ENCODE data around the gene MYOM3. TPM values are rescaled to one million over a fixed set of nuclear protein-coding genes. Genes with fewer than 3 reads are reported as not detected.

MYOM3 gene
- total RNA-seq, 2 donors from 2014 or later, result 0.83 to 1.2 TPM

DNA sequence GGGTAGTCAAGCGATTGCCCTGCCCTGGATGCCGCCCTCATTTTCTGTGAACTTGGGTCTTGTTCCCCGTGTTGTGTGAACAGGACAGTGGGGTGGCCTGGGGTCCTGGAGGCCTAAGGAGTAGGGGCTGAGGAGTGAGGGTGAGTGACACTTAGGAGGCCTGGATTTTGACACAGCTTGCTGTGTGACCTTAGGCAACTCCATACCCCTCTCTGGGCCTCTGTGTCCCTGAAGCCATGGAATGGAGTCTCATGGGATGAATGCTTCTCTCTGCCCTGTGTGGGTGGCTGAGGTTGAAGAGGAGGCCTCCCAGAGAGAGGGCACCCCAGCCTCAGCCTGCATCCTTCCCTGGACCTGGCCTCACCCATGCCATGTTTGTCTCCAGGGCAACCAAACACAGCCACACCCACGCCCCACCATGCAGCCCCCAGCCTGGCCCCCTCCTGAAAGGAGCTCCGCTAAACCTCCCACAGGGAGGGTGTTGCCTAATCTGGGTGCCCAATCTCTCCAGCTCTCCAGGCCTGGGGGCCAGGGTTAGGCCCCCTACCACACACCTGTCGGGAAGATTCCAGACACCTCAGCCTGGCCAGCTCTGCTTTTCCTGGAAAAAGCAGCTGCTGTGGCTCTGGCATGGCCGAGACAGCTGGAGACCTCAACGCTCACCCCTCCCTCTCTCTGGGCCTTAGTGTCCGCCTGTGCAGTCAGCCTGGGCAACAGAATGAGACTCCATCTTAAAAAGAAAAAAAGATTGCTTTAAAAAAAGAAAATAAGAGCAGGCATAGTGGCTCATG lies 9.9 kb downstream of the MYOM3 start:
- intact Hi-C loops (cut with DNase I), result no loop called here

DNA sequence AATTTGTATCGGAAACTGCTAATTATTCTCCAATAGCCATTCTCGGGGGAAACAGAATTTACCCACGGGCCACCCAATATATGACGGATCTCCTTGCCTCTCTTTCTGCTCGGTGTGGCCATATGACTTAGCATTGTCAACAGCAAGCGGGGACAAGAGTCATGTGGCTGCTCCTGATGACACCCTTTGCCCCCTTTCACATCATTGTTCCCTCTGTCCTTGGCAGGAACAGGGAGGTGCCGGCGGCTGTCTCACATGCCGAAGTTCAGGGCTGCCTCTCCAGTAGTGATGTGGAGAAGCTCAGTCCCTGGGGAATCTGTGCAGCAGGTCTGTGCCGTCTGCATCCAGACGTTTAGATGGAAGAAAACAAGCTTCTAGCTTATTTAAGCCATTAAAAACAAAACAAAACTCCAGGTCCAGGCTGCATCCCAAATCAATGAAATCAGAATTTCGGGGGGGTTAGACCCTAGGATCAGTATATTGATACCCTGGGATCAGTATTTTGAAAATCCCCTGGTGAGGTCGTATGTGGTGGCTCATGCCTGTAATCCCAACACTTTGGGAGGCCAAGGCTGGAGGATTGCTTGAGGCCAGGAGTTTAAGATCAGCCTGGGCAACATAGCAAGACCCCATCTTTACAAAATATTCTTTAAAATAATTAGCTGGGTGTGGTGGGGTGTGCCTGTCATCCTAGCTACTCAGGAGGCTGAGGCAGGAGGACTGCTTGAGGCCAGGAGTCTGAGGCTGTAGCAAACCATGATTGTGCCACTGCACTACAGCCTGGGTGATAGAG lies 10.8 kb downstream of the MYOM3 start:
- intact Hi-C loops (cut with DNase I), result no loop called here
- DNase-seq (ENCODE audit: low spot score), result no peak

More for the DNA sequence above, 9.9 kb downstream of the MYOM3 start:
- no peak for DNase-seq (ENCODE audit: low spot score)

DNA sequence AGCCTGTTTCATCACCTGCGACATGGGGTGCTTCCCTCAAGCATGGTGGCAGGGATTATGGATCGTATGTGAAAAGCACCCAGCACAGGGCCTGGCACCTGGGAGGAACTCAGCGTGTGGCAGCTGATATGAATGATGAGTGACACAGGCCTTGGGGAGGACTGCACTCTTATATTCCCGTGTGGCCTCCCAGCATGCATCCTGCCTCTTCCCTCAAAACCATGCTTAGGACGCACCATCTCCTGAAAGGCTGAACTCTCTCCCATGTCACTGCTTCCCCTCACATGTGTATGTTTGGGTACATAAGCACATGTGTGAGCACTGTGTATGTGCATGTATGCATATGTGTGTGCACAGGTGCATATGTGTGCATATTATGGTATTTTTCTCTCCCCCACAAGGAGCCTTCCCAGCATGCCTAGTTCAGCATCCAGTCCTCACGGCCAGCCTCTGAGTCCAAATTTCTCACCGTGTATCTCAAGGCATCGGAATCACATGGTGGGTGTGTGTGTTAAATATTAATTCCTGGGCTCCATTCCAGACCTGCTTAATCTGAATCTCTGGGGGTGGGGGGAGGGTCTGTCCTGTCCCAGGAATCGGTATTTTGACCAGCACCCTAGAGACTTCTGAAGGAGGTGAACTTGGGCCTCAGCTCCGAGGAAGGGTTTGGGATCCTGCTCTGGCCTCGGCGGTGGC lies 12.8 kb downstream of the MYOM3 start:
- DNase-seq (ENCODE audit: low spot score), result no peak
- intact Hi-C loops (cut with DNase I), result no loop called here

DNA sequence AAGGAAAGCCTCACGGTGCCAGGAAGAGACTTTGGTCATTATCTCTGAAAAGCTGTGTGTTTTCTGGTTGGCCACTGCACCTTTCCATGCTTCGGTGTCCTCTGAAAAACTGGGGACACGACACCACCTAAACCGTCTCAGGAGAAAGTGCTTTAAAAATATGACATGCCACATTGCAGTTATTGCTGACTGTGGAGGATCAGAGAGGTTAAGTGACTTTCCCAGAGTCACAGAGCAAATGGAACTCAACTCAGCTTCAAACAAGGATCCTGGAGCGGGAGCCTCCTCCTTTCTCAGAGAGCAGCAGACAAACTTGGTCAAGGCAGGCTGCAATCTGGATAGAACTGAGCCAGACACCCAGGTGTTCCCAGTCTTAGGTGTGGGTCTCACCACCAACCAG lies 13.8 kb downstream of the MYOM3 start:
- no peak for DNase-seq (ENCODE audit: low spot score)
- intact Hi-C loops (cut with DNase I), result no loop called here

DNA sequence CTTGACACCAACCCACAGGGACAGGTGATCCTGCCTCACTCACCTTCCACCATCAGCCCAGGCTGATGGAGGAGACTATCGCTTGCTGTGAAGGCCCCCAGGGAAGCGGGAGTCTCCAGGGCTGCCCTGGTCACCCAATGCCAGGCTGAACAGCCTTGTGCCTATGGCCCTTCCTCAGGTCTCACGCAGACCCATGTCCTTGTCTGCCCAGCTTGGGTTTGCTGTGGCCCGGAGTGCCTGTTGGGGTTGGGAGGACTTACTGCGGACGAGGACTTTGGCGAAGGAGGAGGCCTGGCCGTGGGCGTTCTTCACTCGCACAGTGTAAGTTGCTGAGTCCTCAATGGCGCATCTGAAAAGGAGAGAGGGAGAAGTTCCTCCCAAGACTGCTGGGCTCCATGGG lies 14.3 kb downstream of the MYOM3 start:
- intact Hi-C loops (cut with DNase I), result no loop called here
- no peak for DNase-seq (ENCODE audit: low spot score)

DNA sequence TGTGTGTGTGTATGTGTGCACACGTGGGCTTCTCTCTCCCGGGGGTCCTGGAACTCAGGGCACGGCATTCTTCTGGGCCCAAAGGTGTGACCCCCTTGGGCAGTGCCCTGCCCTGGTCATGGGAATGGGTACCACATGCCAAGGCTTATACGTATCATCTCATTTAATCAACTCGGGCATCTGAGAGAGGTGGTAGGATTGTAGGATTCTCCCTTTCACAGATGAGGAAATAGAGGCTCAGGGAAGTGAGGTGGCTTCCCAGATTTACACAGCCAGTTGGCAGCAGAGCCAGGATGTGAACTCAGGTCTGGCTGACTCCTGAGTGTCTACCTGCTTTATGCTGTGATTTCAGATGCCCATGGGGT lies 15.2 kb downstream of the MYOM3 start:
- intact Hi-C loops (cut with DNase I), result no loop called here
- DNase-seq (ENCODE audit: low spot score), result no peak

DNA sequence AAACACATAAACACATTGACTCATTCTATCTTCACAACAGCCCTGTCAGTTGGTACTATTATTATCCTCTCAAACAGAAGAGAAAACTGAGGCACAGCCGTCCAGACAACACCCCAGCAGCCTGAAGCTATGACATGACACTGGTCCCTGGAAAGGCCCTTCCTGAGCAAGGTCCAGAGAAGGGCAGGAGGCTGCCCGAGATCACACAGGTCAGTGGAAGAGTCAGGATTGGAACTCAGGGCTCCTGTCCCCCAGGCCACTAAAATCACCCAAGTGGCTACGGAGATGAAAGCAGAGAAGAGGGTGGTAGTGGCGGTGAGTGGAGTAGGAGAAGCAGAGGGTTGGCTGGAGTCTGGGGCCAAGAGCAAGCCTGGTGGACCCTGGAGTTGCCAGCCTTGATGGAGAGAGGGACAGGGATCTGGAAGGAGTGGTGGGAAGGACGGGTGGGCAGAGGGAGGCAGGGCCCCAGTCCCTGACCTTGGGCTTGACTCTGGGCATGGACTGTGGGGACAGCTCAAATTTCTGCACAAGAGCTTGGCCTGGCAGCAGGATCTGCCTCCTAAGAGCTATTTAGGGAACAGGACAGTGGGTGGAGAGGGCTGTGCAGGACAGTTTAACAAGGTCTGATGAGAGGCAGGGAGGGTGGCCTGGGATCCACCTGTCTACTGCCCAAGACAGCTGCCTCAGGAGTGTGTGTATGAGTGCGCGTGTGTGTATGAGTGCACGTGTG lies 15.8 kb downstream of the MYOM3 start:
- no peak for DNase-seq (ENCODE audit: low spot score)
- intact Hi-C loops (cut with DNase I), result no loop called here

DNA sequence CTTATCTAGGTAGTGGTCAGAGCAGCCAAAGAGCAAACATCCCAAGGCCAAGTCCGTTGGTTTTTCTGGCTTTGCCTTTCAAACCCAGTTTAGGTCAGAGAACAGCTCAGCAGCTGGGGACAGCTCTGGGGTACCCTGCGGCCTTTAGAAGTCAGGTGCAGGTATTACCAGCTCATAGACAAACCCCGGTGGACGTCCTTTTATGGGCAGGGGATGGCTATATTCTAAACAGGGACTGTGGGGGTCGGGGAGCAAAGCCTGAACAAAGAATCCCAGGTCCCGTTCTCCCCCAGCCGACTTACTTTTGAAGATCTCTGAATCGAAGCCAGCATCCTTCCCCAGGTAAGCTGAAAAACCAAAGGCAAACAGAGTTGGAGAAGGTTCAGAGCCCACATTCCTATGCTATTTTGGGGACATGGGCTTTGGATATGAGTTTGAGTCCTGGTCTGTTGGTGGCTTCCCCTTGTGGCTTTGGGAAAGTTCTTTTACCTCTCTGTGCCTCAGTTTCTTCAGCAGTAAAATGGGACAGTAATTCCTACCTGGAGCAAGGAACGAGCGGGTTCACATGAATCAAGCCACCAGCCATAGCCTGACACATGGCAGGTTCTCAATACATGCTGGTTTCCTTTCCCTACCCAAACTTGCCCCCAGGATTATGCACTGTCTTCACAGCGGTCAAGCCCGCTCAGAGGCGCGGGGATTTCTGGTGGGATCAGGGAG lies 16.6 kb downstream of the MYOM3 start:
- no peak for DNase-seq (ENCODE audit: low spot score)
- intact Hi-C loops (cut with DNase I), result no loop called here

DNA sequence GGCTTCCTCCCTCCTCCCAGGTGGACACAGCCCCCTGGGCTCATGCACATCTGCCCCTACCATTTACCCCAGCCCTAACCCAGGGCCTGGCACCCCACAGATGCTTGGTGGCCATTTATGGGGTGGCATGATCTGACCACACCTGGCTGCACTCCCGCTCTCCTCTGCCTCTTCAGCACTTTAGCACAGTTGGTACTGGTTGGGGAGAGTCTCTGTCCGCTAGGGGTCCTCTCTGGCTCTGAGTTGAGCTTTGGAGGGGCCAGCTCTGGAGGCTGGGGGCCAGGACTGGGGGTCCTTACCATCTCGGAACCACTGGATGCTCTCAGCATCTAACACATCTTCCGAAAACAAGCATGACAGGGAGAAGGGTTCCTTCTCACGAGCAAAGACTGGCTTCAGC lies 17.4 kb downstream of the MYOM3 start:
- intact Hi-C loops (cut with DNase I), result no loop called here
- no peak for DNase-seq (ENCODE audit: low spot score)

DNA sequence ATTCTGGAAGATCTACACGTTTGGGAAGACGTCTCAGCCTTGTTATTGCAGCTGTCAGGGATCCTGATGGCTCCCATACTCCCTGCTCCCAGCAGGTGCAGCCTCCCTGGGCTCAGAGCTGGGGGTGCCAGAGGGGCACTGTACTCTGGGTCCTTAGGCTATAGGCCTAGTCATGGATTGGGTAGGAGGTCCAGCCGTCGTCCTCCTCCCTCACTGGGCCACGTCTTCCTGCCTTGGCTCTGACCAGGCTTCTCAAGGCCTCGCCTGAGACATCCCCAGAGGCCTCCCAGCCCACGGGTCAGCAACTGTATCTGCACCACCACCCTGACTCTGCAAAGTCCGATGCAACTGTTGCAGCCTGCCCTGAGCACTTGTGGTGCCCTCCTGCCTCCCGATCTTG lies 18.2 kb downstream of the MYOM3 start:
- DNase-seq (ENCODE audit: low spot score), result no peak
- intact Hi-C loops (cut with DNase I), result no loop called here

DNA sequence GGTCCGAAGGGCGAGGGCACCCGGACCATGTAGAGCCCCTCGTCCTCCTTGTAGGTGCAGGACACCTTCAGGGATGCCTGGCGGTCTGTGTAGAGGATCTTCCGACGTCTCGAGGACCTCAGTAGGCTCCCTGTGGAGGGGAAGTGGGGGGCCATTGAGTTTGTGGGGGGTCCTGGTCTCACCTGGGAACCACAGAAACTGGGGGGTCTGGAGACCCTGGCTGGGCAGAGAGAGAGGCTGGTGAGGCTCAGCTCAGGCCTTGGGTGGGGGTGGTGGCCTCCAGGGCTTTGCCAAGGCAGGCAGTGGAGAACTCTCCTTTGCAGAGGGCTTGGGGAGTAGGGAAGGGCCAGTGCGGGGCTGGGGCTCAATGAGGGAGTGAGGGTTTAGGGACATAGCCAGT lies 19.0 kb downstream of the MYOM3 start:
- DNase-seq (ENCODE audit: low spot score), result no peak
- intact Hi-C loops (cut with DNase I), result no loop called here

DNA sequence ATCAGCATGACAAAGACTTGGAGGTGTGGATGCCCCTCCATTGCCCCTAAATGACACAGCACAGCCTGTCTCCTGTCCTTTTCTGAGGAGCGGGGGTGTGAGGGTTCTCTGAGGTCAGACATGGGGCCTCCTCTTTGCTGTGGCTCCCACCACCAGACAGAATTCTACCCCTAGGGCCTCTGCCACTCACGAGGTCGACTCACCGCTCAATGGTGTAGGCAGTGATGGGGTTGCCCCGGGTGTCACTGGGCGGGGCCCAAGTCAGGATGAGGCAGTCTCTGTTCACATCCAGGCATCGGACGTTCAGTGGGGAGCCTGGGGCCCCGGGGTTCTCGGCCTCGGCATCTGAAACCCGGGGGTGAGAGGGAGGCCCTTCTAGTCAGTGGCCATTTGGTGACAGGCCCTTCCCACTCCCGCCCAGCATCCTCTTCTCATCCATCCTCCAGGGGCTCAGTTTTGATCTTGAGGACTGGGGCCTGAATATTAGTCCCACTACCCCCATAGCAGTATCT lies 19.9 kb downstream of the MYOM3 start:
- DNase-seq (ENCODE audit: low spot score), result no peak
- intact Hi-C loops (cut with DNase I), result no loop called here

DNA sequence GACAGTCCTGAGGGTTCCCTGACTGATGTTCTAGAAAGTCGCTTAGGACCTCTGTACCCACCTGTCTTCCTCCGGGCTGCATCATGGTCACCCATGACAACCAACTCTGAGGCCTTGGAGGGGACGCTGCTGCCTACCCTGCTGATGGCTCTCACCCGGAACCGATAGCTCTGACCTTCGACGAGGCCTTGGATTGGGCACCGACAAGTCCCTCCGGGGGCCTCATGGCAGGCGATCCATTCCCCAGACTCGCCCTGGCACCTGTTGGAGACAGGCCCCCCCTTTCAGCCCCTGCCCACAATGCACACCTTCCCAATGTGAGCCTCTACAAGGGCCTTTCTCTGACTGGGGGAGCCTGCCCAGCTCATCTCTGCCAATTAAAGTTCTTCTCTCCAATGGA lies 21.2 kb downstream of the MYOM3 start:
- DNase-seq (ENCODE audit: low spot score), result no peak

DNA sequence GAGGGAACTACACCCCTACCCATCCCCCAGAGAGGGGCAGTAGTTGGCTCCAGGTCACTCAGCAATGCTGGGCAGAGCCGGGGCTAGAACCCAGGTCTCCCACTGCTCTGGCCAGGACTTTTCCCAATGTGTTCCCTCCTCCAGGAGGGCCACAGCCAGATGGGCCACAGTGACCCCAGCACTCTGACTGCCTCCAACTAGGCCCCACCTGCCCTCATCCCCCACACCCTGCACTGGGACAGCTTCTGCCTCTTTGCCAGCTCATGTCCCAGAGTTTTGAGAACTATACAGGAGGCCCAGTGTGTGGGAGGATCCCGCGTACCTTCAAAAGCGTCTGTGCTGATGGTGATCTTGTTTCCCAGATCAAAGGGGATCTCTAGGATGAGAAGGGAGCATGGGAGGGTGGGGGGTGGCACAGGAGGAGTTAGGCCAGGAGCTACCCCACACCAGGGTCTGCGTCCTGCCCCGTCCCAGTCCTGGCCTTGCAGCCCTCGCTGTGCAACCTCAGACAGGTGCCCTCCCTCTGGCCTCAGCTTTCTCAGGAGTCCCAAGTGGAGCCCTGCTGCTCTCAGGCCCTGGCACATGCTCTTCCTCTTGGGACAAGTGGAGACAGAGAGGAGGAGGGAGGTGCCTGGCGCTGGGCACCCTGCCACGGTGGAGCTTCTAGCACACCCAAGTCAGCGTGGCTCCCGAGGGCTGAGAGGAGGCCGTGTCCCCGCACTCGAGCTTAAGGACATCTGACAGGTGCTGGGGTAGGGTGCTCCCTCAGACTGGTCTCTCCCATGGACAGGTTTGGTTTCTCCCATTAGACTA lies 22.0 kb downstream of the MYOM3 start:
- intact Hi-C loops (cut with DNase I), result no loop called here
- no peak for DNase-seq (ENCODE audit: low spot score)

More for the DNA sequence above, 21.2 kb downstream of the MYOM3 start:
- intact Hi-C loops (cut with DNase I), result no loop called here

DNA sequence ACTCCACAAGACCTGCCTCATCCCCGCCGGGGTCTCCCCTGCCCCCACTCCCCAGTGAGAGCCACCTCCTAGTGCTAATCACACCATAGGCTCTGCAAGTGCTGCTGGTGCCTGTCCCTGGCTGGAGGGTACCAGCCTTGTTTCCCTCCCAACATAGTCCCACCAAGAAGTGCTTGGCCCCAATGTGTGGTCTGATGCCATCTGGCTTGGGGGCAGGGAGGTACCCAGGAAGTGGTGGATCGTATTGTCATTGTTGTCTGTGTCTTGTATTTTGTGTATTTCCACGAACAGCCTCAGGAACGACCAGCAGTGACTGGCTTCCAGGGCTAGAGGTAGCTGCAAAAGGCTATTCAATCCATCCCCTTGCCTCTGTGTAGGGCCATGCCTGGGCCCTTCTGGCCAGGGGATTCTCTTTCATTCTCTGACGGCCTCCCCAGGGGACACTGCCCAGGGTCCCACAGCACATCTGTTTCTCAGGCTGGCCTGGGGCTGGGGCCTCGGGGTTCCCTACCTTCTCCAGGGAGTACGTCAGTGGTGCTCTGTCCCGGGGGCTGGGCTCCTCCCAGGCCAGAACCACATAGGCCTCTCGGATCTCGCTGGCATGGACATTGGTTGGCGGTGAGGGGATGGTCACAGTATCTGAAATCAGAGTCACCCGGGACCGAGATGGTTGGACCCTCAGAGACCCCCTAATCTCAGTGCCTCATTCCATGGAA lies 22.8 kb downstream of the MYOM3 start:
- no peak for DNase-seq (ENCODE audit: low spot score)
- intact Hi-C loops (cut with DNase I), result no loop called here

DNA sequence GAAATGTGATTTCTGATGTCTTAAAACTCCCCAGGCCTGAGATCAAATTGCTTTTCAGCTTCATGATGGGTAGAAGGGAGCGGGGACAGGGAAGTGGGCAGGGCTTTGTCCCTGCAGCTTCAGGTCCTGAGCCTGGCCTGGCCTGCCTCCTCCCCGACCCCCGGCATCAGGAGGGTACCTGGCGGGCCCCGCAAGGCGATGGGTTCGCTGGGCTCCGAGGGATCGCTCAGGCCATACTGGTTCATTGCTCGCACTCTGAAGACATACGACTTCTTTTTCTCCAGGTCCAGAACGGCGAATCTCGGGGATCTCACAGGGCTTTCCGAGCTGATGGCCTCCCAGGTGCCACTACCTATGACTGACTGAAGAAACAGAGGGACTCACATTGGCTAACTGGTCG lies 25.5 kb downstream of the MYOM3 start:
- DNase-seq (ENCODE audit: low spot score), result no peak
- intact Hi-C loops (cut with DNase I), result no loop called here

DNA sequence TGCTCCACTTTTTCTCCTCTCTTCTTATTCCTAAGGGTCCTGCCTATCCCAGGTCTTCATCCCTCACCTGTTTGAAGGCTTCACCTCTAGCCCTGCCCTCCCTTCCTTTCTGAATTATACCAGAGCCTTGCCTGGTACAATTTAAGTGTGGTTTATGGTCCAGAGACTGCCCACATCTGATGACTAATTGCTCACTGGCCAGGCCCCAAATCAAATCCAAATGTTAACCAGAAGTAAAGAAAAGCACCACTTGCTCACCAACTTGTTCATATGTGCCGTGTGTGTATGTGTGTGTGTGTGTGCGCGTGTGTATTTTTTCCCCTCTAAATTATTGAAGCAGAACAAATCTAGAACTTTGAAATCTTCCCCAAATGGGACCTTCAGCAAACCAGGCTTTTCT lies 26.4 kb downstream of the MYOM3 start:
- intact Hi-C loops (cut with DNase I), result loop anchor here in 1 of 2 donors (2.0 kb wide), 1 partner anchor 47 kb away; no protein-coding TSS in a partner anchor
- no peak for DNase-seq (ENCODE audit: low spot score)
